ENCODE data around the gene GSK3B. TPM values are rescaled to one million over a fixed set of nuclear protein-coding genes. Genes with fewer than 3 reads are reported as not detected.

Gene GSK3B
- total RNA-seq, 1 experiment from 2014 or later: 50.0 TPM

DNA sequence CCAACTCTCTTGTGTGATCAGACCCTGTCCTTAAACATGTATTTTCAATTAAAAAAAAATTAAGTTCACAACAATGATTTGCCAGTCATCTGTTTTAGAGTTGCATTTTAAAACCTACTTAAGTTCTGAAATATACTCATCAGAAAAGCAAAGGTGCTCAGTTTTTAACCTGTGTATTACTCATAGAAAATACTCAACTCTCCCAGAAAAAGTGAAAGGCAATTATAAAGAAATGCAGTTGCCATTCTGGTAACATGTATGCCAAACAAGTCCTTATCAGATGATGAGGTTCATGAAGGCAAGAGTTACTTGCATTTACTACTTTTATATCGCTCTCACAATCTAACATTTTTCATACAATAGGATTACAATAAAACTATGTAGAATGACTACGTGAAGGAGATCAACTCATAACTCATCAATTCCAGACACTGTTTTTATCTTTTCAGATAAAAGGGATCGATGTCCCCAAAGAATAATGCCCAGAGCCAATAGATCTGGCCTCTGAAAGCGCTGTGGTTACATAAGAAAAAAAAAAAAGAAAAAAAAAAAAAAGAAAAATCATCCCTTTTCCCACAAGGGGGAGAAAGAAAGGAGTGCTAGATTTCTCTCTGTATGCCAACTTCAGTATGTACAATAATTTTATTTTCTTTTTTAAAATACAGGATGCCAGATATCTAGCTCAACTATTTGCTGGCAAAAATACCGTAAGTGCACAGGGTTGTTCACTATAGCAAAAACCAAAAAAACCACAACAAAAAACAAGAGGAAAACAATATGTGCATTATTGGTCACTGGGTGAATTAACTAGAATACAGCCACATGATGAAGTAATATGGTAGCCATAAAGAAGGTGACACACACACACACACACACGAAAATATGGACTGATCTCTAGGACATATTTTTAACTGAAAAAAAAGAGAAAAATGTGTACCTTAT is 175.0 kb downstream of the GSK3B start:
- ChIA-PET RAD21 (ENCODE audit: low non-redundant PET in 1 of 2, low total read pairs in 2 of 2, uncharacterized antibody in 2 of 2, unreplicated experiment in 2 of 2) (interaction anchor here in 1 of 2 experiments (0.7 kb wide), 1 partner anchor 15 kb away, joined by 5 read pairs; no protein-coding TSS in a partner anchor), CTCF (no interaction called here), POLR2A (no interaction called here)
- Histone ChIP-seq H3K36me3 (ENCODE audit: control insufficient read depth in 1 of 2, insufficient read depth in 2 of 2, low read length in 2 of 2) (no peaks in the 10 kb centered on the region), H3K4me1 (ENCODE audit: control insufficient read depth in 1 of 2, insufficient read depth in 2 of 2, low read length in 2 of 2) (no peaks in the 10 kb centered on the region), H3K4me3 (replicated peaks in 1 of 2; ENCODE audit: low read depth in 1 of 2, low read length in 2 of 2) (no peak overlapping the region), H4K20me1 (ENCODE audit: insufficient read depth) (peaks cover 15% of the 10 kb centered on the region; the same call in 1 of the 2 replicates), H2AFZ (ENCODE audit: low read depth, low read length, poor library complexity, severe bottlenecking) (no peak overlapping the region), H3K27ac (ENCODE audit: low read depth, low read length) (no peak overlapping the region), H3K9me2 (ENCODE audit: insufficient read depth) (no peaks in the 10 kb centered on the region), H3K9ac (ENCODE audit: low read length) (no peak overlapping the region), H3K79me2 (ENCODE audit: insufficient read depth, low read length) (no peaks in the 10 kb centered on the region; the same call in 1 of the 2 replicates), H3K9me3 (ENCODE audit: control insufficient read depth in 1 of 2, insufficient read depth in 1 of 2, low read depth in 1 of 2, low read length in 2 of 2) (no peaks in the 10 kb centered on the region), H3K27me3 (ENCODE audit: insufficient read depth, low read length) (no peaks in the 10 kb centered on the region), H3K4me2 (ENCODE audit: low read length) (no peak overlapping the region)
- no TSS peak for BruUV-seq (replicated peaks)
- intact Hi-C loops (cut with micrococcal nuclease): no loop called here
- TF ChIP-seq, protein P1, sequence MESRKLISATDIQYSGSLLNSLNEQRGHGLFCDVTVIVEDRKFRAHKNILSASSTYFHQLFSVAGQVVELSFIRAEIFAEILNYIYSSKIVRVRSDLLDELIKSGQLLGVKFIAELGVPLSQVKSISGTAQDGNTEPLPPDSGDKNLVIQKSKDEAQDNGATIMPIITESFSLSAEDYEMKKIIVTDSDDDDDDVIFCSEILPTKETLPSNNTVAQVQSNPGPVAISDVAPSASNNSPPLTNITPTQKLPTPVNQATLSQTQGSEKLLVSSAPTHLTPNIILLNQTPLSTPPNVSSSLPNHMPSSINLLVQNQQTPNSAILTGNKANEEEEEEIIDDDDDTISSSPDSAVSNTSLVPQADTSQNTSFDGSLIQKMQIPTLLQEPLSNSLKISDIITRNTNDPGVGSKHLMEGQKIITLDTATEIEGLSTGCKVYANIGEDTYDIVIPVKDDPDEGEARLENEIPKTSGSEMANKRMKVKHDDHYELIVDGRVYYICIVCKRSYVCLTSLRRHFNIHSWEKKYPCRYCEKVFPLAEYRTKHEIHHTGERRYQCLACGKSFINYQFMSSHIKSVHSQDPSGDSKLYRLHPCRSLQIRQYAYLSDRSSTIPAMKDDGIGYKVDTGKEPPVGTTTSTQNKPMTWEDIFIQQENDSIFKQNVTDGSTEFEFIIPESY (IDR thresholded peaks at IDR 0.05; ENCODE audit: extremely low read depth, insufficient replicate concordance, low read length): no peak
- TF ChIP-seq, protein P2, sequence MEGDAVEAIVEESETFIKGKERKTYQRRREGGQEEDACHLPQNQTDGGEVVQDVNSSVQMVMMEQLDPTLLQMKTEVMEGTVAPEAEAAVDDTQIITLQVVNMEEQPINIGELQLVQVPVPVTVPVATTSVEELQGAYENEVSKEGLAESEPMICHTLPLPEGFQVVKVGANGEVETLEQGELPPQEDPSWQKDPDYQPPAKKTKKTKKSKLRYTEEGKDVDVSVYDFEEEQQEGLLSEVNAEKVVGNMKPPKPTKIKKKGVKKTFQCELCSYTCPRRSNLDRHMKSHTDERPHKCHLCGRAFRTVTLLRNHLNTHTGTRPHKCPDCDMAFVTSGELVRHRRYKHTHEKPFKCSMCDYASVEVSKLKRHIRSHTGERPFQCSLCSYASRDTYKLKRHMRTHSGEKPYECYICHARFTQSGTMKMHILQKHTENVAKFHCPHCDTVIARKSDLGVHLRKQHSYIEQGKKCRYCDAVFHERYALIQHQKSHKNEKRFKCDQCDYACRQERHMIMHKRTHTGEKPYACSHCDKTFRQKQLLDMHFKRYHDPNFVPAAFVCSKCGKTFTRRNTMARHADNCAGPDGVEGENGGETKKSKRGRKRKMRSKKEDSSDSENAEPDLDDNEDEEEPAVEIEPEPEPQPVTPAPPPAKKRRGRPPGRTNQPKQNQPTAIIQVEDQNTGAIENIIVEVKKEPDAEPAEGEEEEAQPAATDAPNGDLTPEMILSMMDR (IDR thresholded peaks at IDR 0.05 in 2 of 3, conservative IDR thresholded peaks at IDR 0.05 in 1 of 3; ENCODE audit: borderline replicate concordance in 1 of 3, insufficient read depth in 1 of 3, low read depth in 2 of 3, low read length in 2 of 3): 0 out of 6 replicates have a peak, but pooled peaks of 1 of the 3 experiments have one; percentile 15
- TF ChIP-seq, protein P3, sequence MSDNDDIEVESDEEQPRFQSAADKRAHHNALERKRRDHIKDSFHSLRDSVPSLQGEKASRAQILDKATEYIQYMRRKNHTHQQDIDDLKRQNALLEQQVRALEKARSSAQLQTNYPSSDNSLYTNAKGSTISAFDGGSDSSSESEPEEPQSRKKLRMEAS (IDR thresholded peaks at IDR 0.05): no peak
- TF ChIP-seq SIN3A (IDR thresholded peaks at IDR 0.05; ENCODE audit: low read depth): no peak
- no peak for TF ChIP-seq CBX3 (IDR thresholded peaks at IDR 0.05; ENCODE audit: low read depth)
- no peak for TF ChIP-seq RAD21 (IDR thresholded peaks at IDR 0.05; ENCODE audit: low read depth)
- DNase-seq (ENCODE audit: low read depth, low spot score): no peak
- ATAC-seq: no peak

All from HCT116 (cell line).